ENCODE results near the gene SMG1.

The SMG1 gene

GRCh38 chr16:18836702-18837101 is 89.5 kb downstream of the SMG1 start:
- Mint-ChIP-seq H3K27ac (peak overlapping the region; percentile 95), H3K36me3 (peaks cover 36% of the 10 kb centered on the region), H3K9me3 (no peaks in the 10 kb centered on the region), H3K4me3 (peak overlapping the region; percentile 30), H3K4me1 (peaks cover 14% of the 10 kb centered on the region), H3K27me3 (no peaks in the 10 kb centered on the region)

GRCh38 chr16:18834864-18835263 is 91.3 kb downstream of the SMG1 start:
- no peaks in the 10 kb centered on the region for H3K9me3 Mint-ChIP-seq
- no peak overlapping the region for H3K4me3 Mint-ChIP-seq
- H3K27ac Mint-ChIP-seq = no peak overlapping the region
- H3K27me3 Mint-ChIP-seq = no peaks in the 10 kb centered on the region
- H3K4me1 Mint-ChIP-seq = peaks cover 14% of the 10 kb centered on the region
- peaks cover 32% of the 10 kb centered on the region for H3K36me3 Mint-ChIP-seq

- Mint-ChIP-seq H3K4me3 (no peak overlapping the region), H3K27ac (no peak overlapping the region), H3K36me3 (peaks cover 31% of the 10 kb centered on the region)
These were observed 92.3 kb downstream of the SMG1 start for GRCh38 chr16:18833707-18834505.

GRCh38 chr16:18832613-18833012 is 93.6 kb downstream of the SMG1 start:
- Mint-ChIP-seq H3K4me3 (no peak overlapping the region), H3K9me3 (no peaks in the 10 kb centered on the region), H3K36me3 (peaks cover 28% of the 10 kb centered on the region), H3K4me1 (peaks cover 11% of the 10 kb centered on the region), H3K27me3 (no peaks in the 10 kb centered on the region), H3K27ac (no peak overlapping the region)

More at GRCh38 chr16:18833707-18834505, 92.3 kb downstream of the SMG1 start:
- Mint-ChIP-seq H3K27me3 (no peaks in the 10 kb centered on the region), H3K9me3 (no peaks in the 10 kb centered on the region), H3K4me1 (peaks cover 14% of the 10 kb centered on the region)

DNA sequence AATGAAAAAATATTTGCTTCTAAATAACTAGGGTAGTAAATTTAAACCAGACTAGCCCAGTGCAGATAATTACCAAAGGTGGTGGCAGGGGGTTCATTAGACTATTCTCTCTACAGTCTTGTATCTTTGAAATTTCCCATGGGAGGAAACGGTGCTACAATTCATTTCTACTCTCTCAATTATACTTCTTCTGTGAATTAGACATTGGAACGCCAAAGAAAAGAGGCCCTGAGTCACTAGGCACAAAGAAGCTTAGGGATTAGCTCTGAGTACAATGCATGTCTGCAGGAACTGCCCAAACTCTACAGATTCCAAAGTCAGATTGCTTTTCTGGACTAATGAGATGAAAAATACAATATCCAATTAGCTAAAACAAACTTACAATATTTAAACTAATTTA is 94.2 kb downstream of the SMG1 start:
- Mint-ChIP-seq H3K9me3 (no peaks in the 10 kb centered on the region), H3K4me1 (peaks cover 7% of the 10 kb centered on the region), H3K36me3 (peaks cover 24% of the 10 kb centered on the region), H3K4me3 (no peak overlapping the region), H3K27me3 (no peaks in the 10 kb centered on the region), H3K27ac (no peak overlapping the region)

- Mint-ChIP-seq H3K27me3 (no peaks in the 10 kb centered on the region), H3K4me3 (no peak overlapping the region), H3K36me3 (peaks cover 16% of the 10 kb centered on the region), H3K27ac (no peak overlapping the region), H3K9me3 (no peaks in the 10 kb centered on the region), H3K4me1 (no peaks in the 10 kb centered on the region)
These were observed 97.0 kb downstream of the SMG1 start for GRCh38 chr16:18829251-18829650.

DNA sequence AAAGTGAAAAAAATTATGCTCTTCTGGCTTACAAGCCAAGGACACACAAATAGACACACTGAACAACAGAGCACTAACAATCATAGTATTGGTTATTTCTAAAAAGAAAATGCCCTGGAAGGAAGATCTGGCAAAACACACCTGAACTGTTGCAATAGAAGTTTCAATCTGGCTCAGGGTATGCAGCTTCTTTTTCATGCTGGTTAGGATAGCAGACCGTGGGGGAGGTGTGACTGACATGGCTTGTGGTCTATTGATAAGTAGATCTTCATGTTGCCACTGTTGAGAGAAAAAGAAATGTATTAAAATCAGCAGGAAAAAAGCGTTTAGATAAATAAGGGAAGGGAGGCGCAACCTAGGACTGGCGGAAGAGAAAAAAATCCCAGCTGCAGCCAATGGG is 98.3 kb downstream of the SMG1 start:
- H3K9me3 Mint-ChIP-seq = no peaks in the 10 kb centered on the region
- peaks cover 11% of the 10 kb centered on the region for H3K36me3 Mint-ChIP-seq
- H3K4me1 Mint-ChIP-seq = no peaks in the 10 kb centered on the region
- H3K4me3 Mint-ChIP-seq = no peak overlapping the region
- H3K27me3 Mint-ChIP-seq = no peaks in the 10 kb centered on the region
- no peak overlapping the region for H3K27ac Mint-ChIP-seq

DNA sequence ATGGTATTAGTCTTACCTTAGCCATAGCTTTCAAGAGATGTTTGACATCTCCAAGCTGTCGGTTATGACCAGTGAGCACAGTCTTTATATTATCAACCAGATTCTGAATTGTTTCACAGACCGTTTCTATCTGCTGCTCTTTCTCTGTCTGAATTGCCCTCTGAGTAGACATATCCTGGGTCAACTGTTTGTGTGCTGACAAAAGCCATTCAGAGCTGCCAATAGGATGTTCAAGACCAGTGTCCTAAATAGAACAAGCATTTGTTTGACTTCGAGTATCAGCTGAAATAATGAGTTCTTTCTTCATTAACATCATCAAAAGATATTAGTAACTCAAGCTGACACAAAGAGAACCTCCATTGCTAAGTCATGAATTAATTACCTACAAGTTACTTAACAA is 109.9 kb downstream of the SMG1 start:
- peaks cover 23% of the 10 kb centered on the region for H3K36me3 Mint-ChIP-seq
- H3K4me1 Mint-ChIP-seq = peaks cover 13% of the 10 kb centered on the region
- no peak overlapping the region for H3K4me3 Mint-ChIP-seq
- no peaks in the 10 kb centered on the region for H3K9me3 Mint-ChIP-seq
- no peak overlapping the region for H3K27ac Mint-ChIP-seq
- no peaks in the 10 kb centered on the region for H3K27me3 Mint-ChIP-seq

DNA sequence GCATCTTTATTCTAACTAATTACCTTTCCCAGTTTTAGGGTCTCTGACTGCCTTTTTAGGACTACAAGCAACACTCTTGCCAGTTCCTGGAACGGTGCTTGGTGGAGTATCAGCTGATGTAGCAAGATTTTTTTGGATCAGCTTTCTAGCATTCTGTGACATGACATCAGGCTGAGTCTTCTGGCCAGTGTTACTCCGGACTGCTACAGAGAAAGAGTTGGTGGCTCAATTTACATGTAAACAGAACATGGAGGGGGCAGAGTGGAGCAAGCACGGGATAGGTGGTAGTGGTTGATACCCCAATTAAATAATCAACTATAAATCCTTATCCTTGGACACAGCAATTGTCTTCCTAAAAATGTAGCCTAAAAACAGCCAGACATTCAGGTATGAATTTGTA is 114.3 kb downstream of the SMG1 start:
- no peak overlapping the region for H3K4me3 Mint-ChIP-seq
- no peaks in the 10 kb centered on the region for H3K4me1 Mint-ChIP-seq
- H3K9me3 Mint-ChIP-seq = no peaks in the 10 kb centered on the region
- H3K27ac Mint-ChIP-seq = peak overlapping the region; percentile 35
- H3K36me3 Mint-ChIP-seq = peaks cover 29% of the 10 kb centered on the region
- H3K27me3 Mint-ChIP-seq = no peaks in the 10 kb centered on the region

DNA sequence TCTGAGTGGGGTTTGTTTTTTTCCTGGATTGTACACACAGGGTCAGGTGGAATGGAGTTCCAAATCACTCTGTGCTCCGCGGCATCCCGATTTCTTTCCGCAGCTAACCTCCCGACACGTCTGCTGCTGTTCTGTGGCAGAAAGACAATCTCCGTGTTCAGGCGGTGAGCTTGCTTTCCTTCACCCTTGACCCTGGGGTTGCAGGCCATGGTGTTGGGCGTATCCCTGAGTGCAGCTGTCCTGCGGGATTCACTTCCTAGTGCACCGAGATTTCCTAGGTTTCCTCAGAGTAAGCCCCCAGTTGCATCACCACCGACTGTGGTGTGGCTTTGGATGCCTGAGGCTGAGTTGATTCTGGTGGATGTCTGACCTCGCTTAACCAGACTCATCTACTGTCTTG is 117.0 kb downstream of the SMG1 start:
- Mint-ChIP-seq H3K36me3 (peaks cover 27% of the 10 kb centered on the region), H3K4me3 (no peak overlapping the region)

GRCh38 chr16:18805257-18805773 is 120.9 kb downstream of the SMG1 start:
- no peaks in the 10 kb centered on the region for H3K9me3 Mint-ChIP-seq
- H3K36me3 Mint-ChIP-seq = peaks cover 17% of the 10 kb centered on the region
- no peak overlapping the region for H3K4me3 Mint-ChIP-seq
- H3K27ac Mint-ChIP-seq = peak overlapping the region; percentile 76
- no peaks in the 10 kb centered on the region for H3K27me3 Mint-ChIP-seq
- H3K4me1 Mint-ChIP-seq = peaks cover 48% of the 10 kb centered on the region

More for the DNA sequence above, 117.0 kb downstream of the SMG1 start:
- Mint-ChIP-seq H3K4me1 (peaks cover 24% of the 10 kb centered on the region), H3K27me3 (no peaks in the 10 kb centered on the region), H3K27ac (no peak overlapping the region), H3K9me3 (no peaks in the 10 kb centered on the region)

DNA sequence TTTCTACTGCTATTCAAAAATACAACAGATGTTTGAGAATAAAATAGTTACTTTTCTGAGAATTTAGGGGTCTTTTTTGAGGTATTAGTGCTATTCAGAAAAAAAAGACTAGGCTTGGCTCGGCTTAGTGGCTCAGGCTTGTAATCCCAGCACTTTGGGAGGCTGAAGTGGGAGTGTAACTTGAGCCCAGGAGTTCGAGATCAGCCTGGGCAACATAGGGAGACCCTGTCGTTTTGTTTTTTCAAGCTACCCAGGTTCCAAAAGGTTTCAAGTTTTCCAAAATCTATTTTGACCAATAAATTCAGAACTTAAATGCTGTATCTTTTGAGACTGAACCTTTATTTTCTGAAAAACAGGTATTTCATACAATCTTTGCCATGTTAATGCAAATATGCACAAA is 121.7 kb downstream of the SMG1 start:
- Mint-ChIP-seq H3K4me1 (peaks cover 56% of the 10 kb centered on the region), H3K9me3 (no peaks in the 10 kb centered on the region), H3K27ac (peak overlapping the region; percentile 66), H3K36me3 (peaks cover 14% of the 10 kb centered on the region), H3K27me3 (no peaks in the 10 kb centered on the region), H3K4me3 (no peak overlapping the region)

DNA sequence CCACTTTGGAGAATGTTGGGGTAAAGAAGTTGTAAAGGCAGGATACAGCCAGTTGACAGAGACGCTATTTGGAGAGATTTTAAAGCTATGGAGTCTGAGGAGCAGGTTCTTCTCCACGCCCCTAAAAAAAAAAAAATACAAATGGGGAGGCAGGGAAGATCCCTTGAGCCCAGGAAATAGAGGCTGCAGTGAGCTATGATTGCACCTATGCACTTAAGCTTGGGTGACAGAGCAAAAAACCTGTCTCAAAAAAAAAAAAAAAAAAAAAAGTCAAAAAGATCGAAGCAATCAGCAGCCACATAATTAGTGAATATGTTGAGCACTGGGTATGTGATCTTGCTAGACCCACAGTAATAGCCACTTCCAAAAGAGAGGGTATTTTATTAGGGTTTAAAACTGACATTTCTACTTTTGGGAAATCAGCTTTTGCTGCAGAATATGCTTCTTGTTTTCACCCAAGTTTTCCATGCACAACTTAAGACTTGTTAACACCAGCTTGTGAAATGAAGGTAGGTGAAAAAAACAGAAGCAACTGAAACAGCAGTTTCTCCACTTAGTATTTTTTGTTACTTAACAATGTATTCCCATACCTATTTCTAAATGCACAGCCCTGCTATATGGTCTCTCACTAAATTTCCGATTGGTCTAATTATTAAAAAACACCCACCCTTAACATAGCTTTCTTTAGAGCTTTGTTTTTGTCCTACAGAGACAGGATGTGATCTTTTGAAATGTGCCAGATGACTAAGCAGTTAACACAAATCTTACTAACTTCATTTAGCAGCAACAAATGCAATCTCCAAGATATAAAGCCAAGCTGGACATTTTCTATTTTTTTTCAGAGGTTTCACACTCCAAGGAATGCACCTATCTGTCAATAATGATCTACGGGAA is 122.4 kb downstream of the SMG1 start:
- H3K27ac Mint-ChIP-seq = peak overlapping the region; percentile 92
- H3K4me3 Mint-ChIP-seq = peak overlapping the region; percentile 55
- H3K27me3 Mint-ChIP-seq = no peaks in the 10 kb centered on the region
- H3K4me1 Mint-ChIP-seq = peaks cover 61% of the 10 kb centered on the region
- peaks cover 9% of the 10 kb centered on the region for H3K36me3 Mint-ChIP-seq
- H3K9me3 Mint-ChIP-seq = no peaks in the 10 kb centered on the region

DNA sequence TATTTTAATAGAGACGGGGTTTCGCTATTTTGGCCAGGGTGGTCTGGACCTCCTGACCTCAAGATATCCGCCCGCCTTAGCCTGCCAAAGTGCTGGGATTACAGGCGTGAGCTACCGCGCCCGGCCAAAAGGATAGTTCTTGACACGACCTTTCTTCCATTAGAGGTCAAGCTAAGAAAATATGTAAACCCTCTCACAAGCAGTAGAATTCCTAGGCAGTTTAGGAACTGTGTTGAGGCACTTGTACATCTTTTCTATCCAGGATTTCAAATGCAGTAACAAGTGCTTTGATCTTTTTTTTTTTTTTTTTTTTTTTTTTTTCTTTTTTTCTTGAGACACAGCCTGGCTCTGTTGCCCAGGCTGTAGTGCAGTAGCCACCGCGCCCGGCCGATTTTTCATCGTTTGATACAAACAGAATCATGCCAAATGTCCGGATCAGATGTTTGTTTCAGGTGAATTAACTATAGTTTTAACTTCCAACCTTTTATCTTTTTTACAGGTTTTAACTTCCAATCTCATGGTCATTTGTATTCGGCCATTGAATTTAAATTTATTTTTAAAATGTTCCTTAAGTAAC is 123.4 kb downstream of the SMG1 start:
- Mint-ChIP-seq H3K9me3 (no peaks in the 10 kb centered on the region), H3K27ac (peak overlapping the region; percentile 92), H3K27me3 (no peaks in the 10 kb centered on the region), H3K4me3 (peak overlapping the region; percentile 55), H3K36me3 (peaks cover 5% of the 10 kb centered on the region), H3K4me1 (peaks cover 69% of the 10 kb centered on the region)

GRCh38 chr16:18801145-18801972 is 124.8 kb downstream of the SMG1 start, which contains the start of gene ARL6IP1:
Gene ARL6IP1, minus strand, starts transcription at chr16:18801549. Its CDS starts 83 bp downstream, at chr16:18801466.
- H3K4me3 Mint-ChIP-seq = peak within 1 kb of the TSS; percentile 98
- H3K27me3 Mint-ChIP-seq = no peaks in the 10 kb centered on the region
- H3K27ac Mint-ChIP-seq = peak within 1 kb of the TSS; percentile 97
- peaks cover 10% of the 10 kb centered on the region for H3K36me3 Mint-ChIP-seq
- H3K4me1 Mint-ChIP-seq = peaks cover 74% of the 10 kb centered on the region
- H3K9me3 Mint-ChIP-seq = no peaks in the 10 kb centered on the region
